Adipocyte (in vitro differentiated cells): ENCODE results near the gene COL4A3.

ENCODE experiments used
- DNase-seq: peaks from one replicate; pipeline ENCODE4 v3.0.0-alpha.2; 2015; ENCODE audit warnings: low read depth
- H3K27me3 ChIP-seq: replicated peaks from 2 replicates; pipeline ENCODE4 v1.7.0; 2013; ENCODE audit warnings: mild to moderate bottlenecking, low read length, moderate library complexity; ENCODE audit not compliant: control insufficient read depth, insufficient read depth
- H3K36me3 ChIP-seq: 2 replicates; pipeline ENCODE4 v1.7.0; 2013; ENCODE audit warnings: low read length, mild to moderate bottlenecking, moderate library complexity; ENCODE audit not compliant: control insufficient read depth, insufficient read depth, severe bottlenecking
- H3K4me1 ChIP-seq: 2 replicates; pipeline ENCODE4 v1.7.0; 2013; ENCODE audit warnings: mild to moderate bottlenecking, low read length, moderate library complexity; ENCODE audit not compliant: control insufficient read depth, insufficient read depth
- H3K4me3 ChIP-seq: 2 replicates; pipeline ENCODE4 v1.7.0; 2013; ENCODE audit warnings: mild to moderate bottlenecking, low read length, moderate library complexity
- H3K9ac ChIP-seq: 2 replicates; pipeline ENCODE4 v1.7.0; 2013; ENCODE audit warnings: mild to moderate bottlenecking, low read length, moderate library complexity
- H3K9me3 ChIP-seq: 2 replicates; pipeline ENCODE4 v1.7.0; 2013; ENCODE audit warnings: mild to moderate bottlenecking, low read length, moderate library complexity; ENCODE audit not compliant: control insufficient read depth

Gene COL4A3

GRCh38 chr2:227141301-227141700 is 23.1 kb upstream of the COL4A3 start:
- no peaks in the 10 kb centered on the region for H3K36me3 ChIP-seq
- DNase-seq, result no peak
- H3K4me1 ChIP-seq, result no peaks in the 10 kb centered on the region
- H3K27me3 ChIP-seq, result peaks cover 5% of the 10 kb centered on the region
- no peak overlapping the region for H3K4me3 ChIP-seq
- H3K9ac ChIP-seq, result no peak overlapping the region
- H3K9me3 ChIP-seq, result no peaks in the 10 kb centered on the region

- Histone ChIP-seq H3K36me3 (no peaks in the 10 kb centered on the region), H3K4me3 (no peak overlapping the region), H3K9ac (no peak overlapping the region), H3K4me1 (peaks cover 7% of the 10 kb centered on the region), H3K9me3 (no peaks in the 10 kb centered on the region), H3K27me3 (no peaks in the 10 kb centered on the region)
- no peak for DNase-seq
Observed at GRCh38 chr2:227143895-227144294, 20.5 kb upstream of the COL4A3 start.

- Histone ChIP-seq H3K36me3 (no peaks in the 10 kb centered on the region), H3K9me3 (no peaks in the 10 kb centered on the region), H3K27me3 (no peaks in the 10 kb centered on the region), H3K9ac (no peak overlapping the region), H3K4me1 (peaks cover 7% of the 10 kb centered on the region), H3K4me3 (no peak overlapping the region)
- DNase-seq, result no peak
Observed at GRCh38 chr2:227146456-227146855, 18.0 kb upstream of the COL4A3 start.

- Histone ChIP-seq H3K36me3 (no peaks in the 10 kb centered on the region), H3K9ac (no peak overlapping the region), H3K4me3 (no peak overlapping the region), H3K9me3 (no peaks in the 10 kb centered on the region), H3K27me3 (no peaks in the 10 kb centered on the region), H3K4me1 (peaks cover 7% of the 10 kb centered on the region)
- DNase-seq, result no peak
Observed at GRCh38 chr2:227147023-227147422, 17.4 kb upstream of the COL4A3 start.

GRCh38 chr2:227148106-227148505 is 16.3 kb upstream of the COL4A3 start:
- H3K27me3 ChIP-seq, result no peaks in the 10 kb centered on the region
- no peak overlapping the region for H3K9ac ChIP-seq
- no peaks in the 10 kb centered on the region for H3K36me3 ChIP-seq
- no peaks in the 10 kb centered on the region for H3K9me3 ChIP-seq
- no peak for DNase-seq
- H3K4me3 ChIP-seq, result no peak overlapping the region
- H3K4me1 ChIP-seq, result peaks cover 16% of the 10 kb centered on the region

- DNase-seq, result no peak
- H3K9ac ChIP-seq, result no peak overlapping the region
- H3K4me3 ChIP-seq, result no peak overlapping the region
- no peaks in the 10 kb centered on the region for H3K9me3 ChIP-seq
- peaks cover 39% of the 10 kb centered on the region for H3K4me1 ChIP-seq
- H3K36me3 ChIP-seq, result no peaks in the 10 kb centered on the region
- H3K27me3 ChIP-seq, result no peaks in the 10 kb centered on the region
Observed at GRCh38 chr2:227150222-227150936, 14.0 kb upstream of the COL4A3 start.

- Histone ChIP-seq H3K27me3 (no peaks in the 10 kb centered on the region), H3K9ac (no peak overlapping the region), H3K4me1 (peaks cover 37% of the 10 kb centered on the region), H3K4me3 (no peak overlapping the region), H3K9me3 (no peaks in the 10 kb centered on the region), H3K36me3 (no peaks in the 10 kb centered on the region)
- no peak for DNase-seq
Observed at GRCh38 chr2:227152093-227152766, 12.2 kb upstream of the COL4A3 start.

GRCh38 chr2:227153307-227153706 is 11.1 kb upstream of the COL4A3 start:
- H3K4me3 ChIP-seq, result no peak overlapping the region
- H3K36me3 ChIP-seq, result no peaks in the 10 kb centered on the region

GRCh38 chr2:227153758-227154486 is 10.5 kb upstream of the COL4A3 start:
- no peak for DNase-seq
- Histone ChIP-seq H3K36me3 (no peaks in the 10 kb centered on the region), H3K9ac (no peak overlapping the region), H3K9me3 (no peaks in the 10 kb centered on the region), H3K4me3 (no peak overlapping the region), H3K4me1 (peaks cover 37% of the 10 kb centered on the region), H3K27me3 (no peaks in the 10 kb centered on the region)

More at GRCh38 chr2:227153307-227153706, 11.1 kb upstream of the COL4A3 start:
- no peak for DNase-seq
- peaks cover 37% of the 10 kb centered on the region for H3K4me1 ChIP-seq
- no peaks in the 10 kb centered on the region for H3K27me3 ChIP-seq
- peak overlapping the region; percentile 25 for H3K9ac ChIP-seq
- H3K9me3 ChIP-seq, result no peaks in the 10 kb centered on the region

- H3K9ac ChIP-seq, result no peak overlapping the region
- peak; percentile 38 for DNase-seq
- peaks cover 37% of the 10 kb centered on the region for H3K4me1 ChIP-seq
- H3K36me3 ChIP-seq, result no peaks in the 10 kb centered on the region
- H3K9me3 ChIP-seq, result no peaks in the 10 kb centered on the region
- H3K27me3 ChIP-seq, result peaks cover 4% of the 10 kb centered on the region
- peak overlapping the region; percentile 9 for H3K4me3 ChIP-seq
Observed at GRCh38 chr2:227154986-227155774, 9.2 kb upstream of the COL4A3 start.

GRCh38 chr2:227160164-227160563 is 4.3 kb upstream of the COL4A3 start:
- Histone ChIP-seq H3K36me3 (no peaks in the 10 kb centered on the region), H3K9me3 (no peaks in the 10 kb centered on the region), H3K4me3 (no peak overlapping the region), H3K9ac (no peak overlapping the region), H3K4me1 (peaks cover 8% of the 10 kb centered on the region), H3K27me3 (peaks cover 25% of the 10 kb centered on the region)
- no peak for DNase-seq
